ENCODE data around the gene ARHGEF11.

DNA sequence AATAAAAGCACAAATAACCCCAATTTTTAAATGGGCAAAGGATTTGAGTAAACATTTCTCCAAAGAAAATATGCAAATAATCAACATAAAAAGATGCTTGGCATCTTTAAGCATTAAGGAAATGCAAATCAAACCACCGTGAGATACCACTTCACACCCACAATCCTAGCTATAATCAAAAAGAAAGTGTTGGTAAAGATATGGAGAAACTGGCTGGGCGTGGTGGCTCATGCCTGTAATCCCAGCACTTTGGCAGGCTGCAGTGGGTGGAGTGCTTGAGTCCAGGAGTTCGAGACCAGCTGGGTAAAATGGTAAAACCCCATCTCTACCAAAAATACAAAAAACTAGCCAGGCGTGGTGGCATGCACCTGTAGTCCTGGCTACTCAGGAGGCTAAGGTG is 16.9 kb downstream of the ARHGEF11 start:
- TF ChIP-seq BHLHE40 (IDR thresholded peaks at IDR 0.05; ENCODE audit: borderline replicate concordance) (no peak), FOXM1 (IDR thresholded peaks at IDR 0.05; ENCODE audit: borderline replicate concordance) (no peak)
